H1 (cell line): ENCODE results near the gene AVPI1. TPM values are rescaled to one million over a fixed set of nuclear protein-coding genes. Genes with fewer than 3 reads are reported as not detected.

Source experiments
- CTCF ChIA-PET: fragments of 300-600 bp; sonication (Branson Sonifier 250); formaldehyde crosslinking; loops from one replicate; lab custom pipeline; 2021; ENCODE audit not compliant: partially characterized antibody; lab: Charles Lee
- POLR2A ChIA-PET: fragments of 300-600 bp; sonication (Branson Sonifier 250); formaldehyde crosslinking; loops from one replicate; lab custom pipeline; 2021; ENCODE audit warnings: inconsistent platforms; ENCODE audit not compliant: partially characterized antibody; lab: Charles Lee
- DNase-seq, 2 experiments: peaks; one replicate each; pipeline versions ENCODE4 v3.0.0 to v3.0.0-alpha.2; 2010 to 2022; ENCODE audit warnings: low spot score in 2 of 2, low read depth in 1 of 2, mixed read lengths in 1 of 2
- FAIRE-seq: peaks from 2 replicates; lab custom pipeline; 2011; peaks lifted over from hg19 to GRCh38; lab: Jason Lieb, UNC
- H2AFZ ChIP-seq: 2 replicates; pipeline ENCODE4 v1.8.1; 2012; ENCODE audit warnings: low read length, inconsistent platforms
- H2AK5ac ChIP-seq: 2 replicates; pipeline ENCODE4 v1.6.1; 2013; ENCODE audit warnings: low read depth, low read length
- H2BK120ac ChIP-seq: replicated peaks from 2 replicates; pipeline ENCODE3; 2013; ENCODE audit warnings: low read depth, low read length, inconsistent platforms
- H2BK12ac ChIP-seq: 2 replicates; pipeline ENCODE4 v1.6.1; 2013; ENCODE audit warnings: low read depth, low read length
- H2BK15ac ChIP-seq: 2 replicates; pipeline ENCODE4 v1.6.1; 2013; ENCODE audit warnings: low read length
- H2BK20ac ChIP-seq: 2 replicates; pipeline ENCODE4 v1.6.1; 2013; ENCODE audit warnings: low read length
- H2BK5ac ChIP-seq: 2 replicates; pipeline ENCODE4 v1.6.1; 2013; ENCODE audit warnings: low read depth, low read length
- H3K14ac ChIP-seq: 2 replicates; pipeline ENCODE4 v1.6.1; 2013; ENCODE audit warnings: inconsistent platforms; ENCODE audit not compliant: insufficient read length
- H3K18ac ChIP-seq: 2 replicates; pipeline ENCODE4 v1.6.1; 2013; ENCODE audit warnings: low read length; ENCODE audit errors: extremely low read depth
- H3K23ac ChIP-seq: 2 replicates; pipeline ENCODE4 v1.6.1; 2013; ENCODE audit warnings: inconsistent platforms; ENCODE audit not compliant: insufficient read length
- H3K23me2 ChIP-seq: 2 replicates; pipeline ENCODE4 v1.6.1; 2013; ENCODE audit warnings: low read depth, low read length
- H3K27ac ChIP-seq: 2 replicates; pipeline ENCODE4 v1.6.1; 2011; ENCODE audit warnings: low read depth, low read length, inconsistent platforms
- H3K27me3 ChIP-seq, 4 experiments: replicated peaks in 1 of 4; 1 replicate in 1 of 4; 2 replicates in 3 of 4; pipeline versions ENCODE4 v1.6.1 to v1.8.1; 2011 to 2013; ENCODE audit warnings: low read length in 3 of 4, mild to moderate bottlenecking in 3 of 4, inconsistent platforms in 2 of 4, mixed read lengths in 2 of 4, moderate library complexity in 1 of 4; ENCODE audit not compliant: control insufficient read depth in 3 of 4, insufficient read depth in 3 of 4; ENCODE audit errors: extremely low read depth in 1 of 4
- H3K36me3 ChIP-seq, 4 experiments: 2 replicates each; pipeline versions ENCODE4 v1.6.1 to v1.8.1; 2011 to 2013; ENCODE audit warnings: mild to moderate bottlenecking in 4 of 4, low read length in 3 of 4, moderate library complexity in 2 of 4, control low read depth in 1 of 4, inconsistent platforms in 1 of 4; ENCODE audit not compliant: insufficient read depth in 4 of 4, control insufficient read depth in 2 of 4
- H3K4ac ChIP-seq: replicated peaks from 2 replicates; pipeline ENCODE3; 2013; ENCODE audit warnings: low read length, low read depth, mixed read lengths, inconsistent platforms; ENCODE audit not compliant: insufficient read length
- H3K4me1 ChIP-seq, 4 experiments: replicated peaks in 1 of 4; 1 replicate in 1 of 4; 2 replicates in 3 of 4; pipeline versions ENCODE4 v1.6.1 to v1.8.1; 2011 to 2013; ENCODE audit warnings: low read length in 3 of 4, inconsistent platforms in 2 of 4, mixed read lengths in 1 of 4; ENCODE audit not compliant: insufficient read depth in 4 of 4, control insufficient read depth in 3 of 4
- H3K4me2 ChIP-seq, 2 experiments: 2 replicates each; pipeline versions ENCODE4 v1.6.1 to v1.8.1; 2011 to 2013; ENCODE audit warnings: low read depth in 2 of 2, low read length in 2 of 2, control low read depth in 1 of 2, inconsistent platforms in 1 of 2, mild to moderate bottlenecking in 1 of 2; ENCODE audit not compliant: insufficient read depth in 1 of 2
- H3K4me3 ChIP-seq, 4 experiments: fragments of 200-600, 300-600 bp in 1 of 4; sonication (generic), shearing (Covaris generic), sonication (Bioruptor Twin) in 1 of 4; 2 replicates each; pipeline versions ENCODE4 v1.5.1 to v1.8.1; 2011 to 2016; ENCODE audit warnings: low read length in 4 of 4, low read depth in 3 of 4, control low read depth in 2 of 4, inconsistent platforms in 2 of 4, mild to moderate bottlenecking in 2 of 4, mixed read lengths in 1 of 4, moderate library complexity in 1 of 4; ENCODE audit not compliant: insufficient read depth in 2 of 4; ENCODE audit errors: extremely low read depth in 1 of 4
- H3K56ac ChIP-seq: replicated peaks from 2 replicates; pipeline ENCODE3; 2013; ENCODE audit warnings: low read depth, mild to moderate bottlenecking, mixed read lengths, low read length, inconsistent platforms; ENCODE audit not compliant: insufficient read length
- H3K79me1 ChIP-seq: 2 replicates; pipeline ENCODE4 v1.6.1; 2013; ENCODE audit warnings: low read depth, low read length, control low read depth
- H3K79me2 ChIP-seq, 2 experiments: 2 replicates each; pipeline versions ENCODE4 v1.6.1 to v1.8.1; 2012 to 2013; ENCODE audit warnings: low read length in 2 of 2, mild to moderate bottlenecking in 2 of 2, inconsistent platforms in 1 of 2; ENCODE audit not compliant: insufficient read depth in 2 of 2, control insufficient read depth in 1 of 2
- H3K9ac ChIP-seq, 4 experiments: replicated peaks in 1 of 4; 1 replicate in 1 of 4; 2 replicates in 3 of 4; pipeline versions ENCODE4 v1.6.1 to v1.8.1; 2011 to 2013; ENCODE audit warnings: low read depth in 3 of 4, low read length in 3 of 4, control low read depth in 2 of 4, mild to moderate bottlenecking in 2 of 4, moderate library complexity in 2 of 4, inconsistent platforms in 1 of 4; ENCODE audit errors: extremely low read depth in 1 of 4
- H3K9me3 ChIP-seq, 2 experiments: 2 replicates each; pipeline versions ENCODE4 v1.6.1 to v1.8.1; 2012 to 2013; ENCODE audit warnings: mild to moderate bottlenecking in 2 of 2, moderate library complexity in 2 of 2, control low read depth in 1 of 2, inconsistent platforms in 1 of 2, low read depth in 1 of 2, low read length in 1 of 2, mixed read lengths in 1 of 2; ENCODE audit not compliant: insufficient read depth in 2 of 2
- H4K20me1 ChIP-seq, 2 experiments: replicated peaks in 1 of 2; 2 replicates each; pipeline versions ENCODE3 to v1.8.1; 2011 to 2013; ENCODE audit warnings: inconsistent platforms in 2 of 2, low read length in 2 of 2, mild to moderate bottlenecking in 1 of 2; ENCODE audit not compliant: insufficient read depth in 2 of 2, control insufficient read depth in 1 of 2
- H4K5ac ChIP-seq: 2 replicates; pipeline ENCODE4 v1.6.1; 2013; ENCODE audit warnings: low read length, low read depth, mixed read lengths, inconsistent platforms; ENCODE audit not compliant: insufficient read length
- H4K8ac ChIP-seq: 2 replicates; pipeline ENCODE4 v1.8.0; 2013; ENCODE audit warnings: mild to moderate bottlenecking, moderate library complexity, low read length, inconsistent platforms; ENCODE audit not compliant: insufficient read depth; ENCODE audit errors: extremely low read depth
- H4K91ac ChIP-seq: replicated peaks from 2 replicates; pipeline ENCODE3; 2013; ENCODE audit warnings: low read length, mixed read lengths, inconsistent platforms; ENCODE audit not compliant: insufficient read length
- BRCA1 ChIP-seq: IDR thresholded peaks from 2 replicates; pipeline ENCODE4 v1.6.1; 2012; ENCODE audit warnings: low read depth, low read length, improper control_type of control experiment
- CBX8 ChIP-seq: fragments of 300-800, 300-1000 bp; sonication (generic); IDR thresholded peaks from 2 replicates; pipeline ENCODE4 v1.7.1; 2016; ENCODE audit warnings: low read depth, low read length, borderline replicate concordance
- CHD1 ChIP-seq: IDR thresholded peaks from 2 replicates; pipeline ENCODE4 v1.6.1; 2012; ENCODE audit warnings: low read depth, low read length, improper control_type of control experiment
- E2F6 ChIP-seq: IDR thresholded peaks from 2 replicates; pipeline ENCODE4 v1.6.1; 2012; ENCODE audit warnings: inconsistent platforms
- EP300 ChIP-seq, 2 experiments: IDR thresholded peaks; 1 replicate in 1 of 2; 2 replicates in 1 of 2; pipeline ENCODE4 v1.6.1; 2011 to 2012; ENCODE audit warnings: low read depth in 2 of 2, low read length in 2 of 2, mild to moderate bottlenecking in 2 of 2, borderline replicate concordance in 1 of 2, inconsistent platforms in 1 of 2, moderate library complexity in 1 of 2
- EZH2 ChIP-seq: fragments of 200-600 bp; sonication (generic); IDR thresholded peaks from 2 replicates; pipeline ENCODE4 v1.7.1; 2012; ENCODE audit warnings: low read depth, mild to moderate bottlenecking, moderate library complexity, low read length, inconsistent platforms; ENCODE audit not compliant: severe bottlenecking
- GTF2F1 ChIP-seq: IDR thresholded peaks from 2 replicates; pipeline ENCODE4 v1.6.1; 2012; ENCODE audit warnings: low read depth, low read length, improper control_type of control experiment, borderline replicate concordance
- TCF12 ChIP-seq: IDR thresholded peaks from 2 replicates; pipeline ENCODE4 v1.6.1; 2011; ENCODE audit warnings: low read depth, mild to moderate bottlenecking, low read length
- WGBS, 2 experiments: shearing (Covaris generic) in 1 of 2; methylation state at CpG; one replicate each; pipeline versions ENCODE4 v1.1.6 to v1.1.7; 2013 to 2015; ENCODE audit warnings: low lambda C conversion rate in 2 of 2, mixed read lengths in 2 of 2, inconsistent platforms in 1 of 2, low coverage in 1 of 2, missing lambda C conversion rate in 1 of 2; ENCODE audit not compliant: insufficient replicate concordance in 2 of 2, insufficient coverage in 1 of 2, insufficient read length in 1 of 2; ENCODE audit errors: extremely low coverage in 1 of 2, missing lambda C conversion rate in 1 of 2; 5-methylcytosine and 5-hydroxymethylcytosine counted together
- polyA plus RNA-seq, 7 experiments: library from polyadenylated mRNA; depleted of rRNA in 3 of 7; stranded (reverse) in 5 of 7; unstranded in 2 of 7; fragments of >200 nt in 5 of 7; fragments of 200-250 nt in 2 of 7; gene quantifications; 1 replicate in 5 of 7; 2 replicates in 1 of 7; 4 replicates in 1 of 7; pipeline versions ENCODE4 v1.2.1 to v1.2.3, GENCODE V29; 2011 to 2013; ENCODE audit warnings: missing spikeins in 2 of 7, mixed read lengths in 2 of 7
- total RNA-seq: library from RNA; stranded (reverse); fragmentation: NEBNext Ultra II Directional; extraction: Animal tissue kit (Norgen Biotek cat#: 25700); gene quantifications from 2 replicates; pipeline ENCODE4 v1.2.1, GENCODE V29; 2021

The AVPI1 gene
- total and polyA plus RNA-seq, 2 of the 8 experiments (the other 6 are each of a cell fraction or from before 2014, with no cell fraction given) = 9.0 to 13.5 TPM

- H3K23me2 ChIP-seq = no peaks in the 10 kb centered on the region; the same call in 1 of the 2 replicates
- H3K18ac ChIP-seq = no peak overlapping the region
- POLR2A ChIA-PET = interaction anchor here (0.6 to 1.3 kb wide), 2 partner anchors 10 to 51 kb away, joined by 4 to 5 read pairs; no protein-coding TSS in a partner anchor
- no peak overlapping the region for H4K5ac ChIP-seq
- H4K91ac ChIP-seq = no peak overlapping the region
- no peak for DNase-seq
- H2BK120ac ChIP-seq = no peak overlapping the region
- H3K4me1 ChIP-seq = no peaks in the 10 kb centered on the region
- TF ChIP-seq BRCA1 = no peak
- TF ChIP-seq GTF2F1 = no peak
- no peak for TF ChIP-seq CBX8
- no peak for TF ChIP-seq TCF12
- no peak for TF ChIP-seq EP300 (IDR thresholded peaks at IDR 0.05; ENCODE audit: borderline replicate concordance in 1 of 2, low read depth in 2 of 2, low read length in 2 of 2)
- TF ChIP-seq E2F6 = no peak
- no peak for TF ChIP-seq CHD1
- TF ChIP-seq EZH2 = no peak
- H3K79me1 ChIP-seq = no peaks in the 10 kb centered on the region
- no peak overlapping the region for H4K8ac ChIP-seq
- no peak overlapping the region for H3K9ac ChIP-seq
- H3K9me3 ChIP-seq = no peaks in the 10 kb centered on the region
- no peak overlapping the region for H3K4me2 ChIP-seq
- H3K4me3 ChIP-seq = no peak overlapping the region
- H2AK5ac ChIP-seq = no peak overlapping the region
- no peak overlapping the region for H3K14ac ChIP-seq
- no peak overlapping the region for H3K23ac ChIP-seq
- H2BK15ac ChIP-seq = no peak overlapping the region
- no peaks in the 10 kb centered on the region for H3K36me3 ChIP-seq
- CTCF ChIA-PET = interaction anchor here (1.4 to 1.6 kb wide), 2 partner anchors 11 to 55 kb away, joined by 3 to 6 read pairs; partner anchors contain the start of gene ANKRD2
- H3K27ac ChIP-seq = no peak overlapping the region
- H2AFZ ChIP-seq = no peak overlapping the region
- no peak overlapping the region for H2BK20ac ChIP-seq
- H2BK12ac ChIP-seq = no peak overlapping the region
- 87% methylated on average over 4 of the region's 4 CpGs; no CpG with 5 or more reads in 1 of the 2 experiments for WGBS, 2 experiments
- no peak overlapping the region for H3K4ac ChIP-seq
- no peak overlapping the region for H2BK5ac ChIP-seq
- no peak overlapping the region for H3K56ac ChIP-seq
- no peaks in the 10 kb centered on the region for H3K27me3 ChIP-seq
- no peaks in the 10 kb centered on the region for H4K20me1 ChIP-seq
- peaks cover 0 to 11% of the 10 kb centered on the region in 2 experiments; a peak in 2 of 4 replicates for H3K79me2 ChIP-seq
- no peak for FAIRE-seq
These were observed 59.3 kb downstream of the AVPI1 start for GRCh38 chr10:97627731-97628130.
